SK-N-SH treated with all-trans-retinoic acid at 6 μM for 48 hours (cell line): ENCODE data around the gene GJC2.

Source experiments
- ATAC-seq: fragments of 200-7000 bp; cut with Tn5 transposase; 3 replicates; pipeline ENCODE4 v1.9.1; 2020; ENCODE audit warnings: mild to moderate bottlenecking, moderate library complexity
- ARNTL ChIP-seq: fragments of 450-650 bp; formaldehyde crosslinking; IDR thresholded peaks from 2 replicates; pipeline ENCODE4 v1.5.0; 2020; ENCODE audit warnings: low read depth, mild to moderate bottlenecking, moderate library complexity, borderline replicate concordance
- BACH2 ChIP-seq: fragments of 250-450 bp; sonication (Bioruptor Pico); IDR thresholded peaks from 2 replicates; pipeline ENCODE4 v1.9.0; 2021; ENCODE audit warnings: mild to moderate bottlenecking, borderline replicate concordance
- CSDC2 ChIP-seq: fragments of 250-450 bp; sonication (Bioruptor Pico); IDR thresholded peaks from 2 replicates; pipeline ENCODE4 v1.5.0; 2020; ENCODE audit warnings: mild to moderate bottlenecking, moderate library complexity
- CSRNP3 ChIP-seq: fragments of 250-450 bp; sonication (Bioruptor Pico); IDR thresholded peaks from 2 replicates; pipeline ENCODE4 v1.5.1; 2021; ENCODE audit warnings: mild to moderate bottlenecking, moderate library complexity
- ESRRG ChIP-seq: fragments of 250-450 bp; sonication (Bioruptor Pico); IDR thresholded peaks from 2 replicates; pipeline ENCODE4 v1.6.1; 2021; ENCODE audit warnings: mild to moderate bottlenecking
- ISL1 ChIP-seq: fragments of 250-450 bp; sonication (Bioruptor Pico); IDR thresholded peaks from 2 replicates; pipeline ENCODE4 v2.1.2; 2022; ENCODE audit warnings: mild to moderate bottlenecking, moderate library complexity
- OSR1 ChIP-seq: fragments of 250-450 bp; sonication (Bioruptor Pico); IDR thresholded peaks from 2 replicates; pipeline ENCODE4 v1.8.0; 2022; ENCODE audit warnings: moderate library complexity, mild to moderate bottlenecking, inconsistent platforms
- PPARA ChIP-seq: fragments of 250-450 bp; sonication (Bioruptor Pico); IDR thresholded peaks from 2 replicates; pipeline ENCODE4 v1.5.0; 2020; ENCODE audit warnings: mild to moderate bottlenecking, borderline replicate concordance
- RARB ChIP-seq: fragments of 250-450 bp; sonication (Bioruptor Pico); IDR thresholded peaks from 2 replicates; pipeline ENCODE4 v1.8.0; 2021; ENCODE audit warnings: mild to moderate bottlenecking, moderate library complexity
- SNAI2 ChIP-seq: fragments of 250-450 bp; sonication (Bioruptor Pico); IDR thresholded peaks from 2 replicates; pipeline ENCODE4 v1.5.0; 2020; ENCODE audit warnings: mild to moderate bottlenecking, moderate library complexity
- TCF4 ChIP-seq: fragments of 250-450 bp; sonication (Bioruptor Pico); IDR thresholded peaks from 2 replicates; pipeline ENCODE4 v1.8.0; 2021; ENCODE audit warnings: mild to moderate bottlenecking, moderate library complexity, borderline replicate concordance
- TOX ChIP-seq: fragments of 250-450 bp; sonication (Bioruptor Pico); IDR thresholded peaks from 2 replicates; pipeline ENCODE4 v1.8.0; 2021; ENCODE audit warnings: mild to moderate bottlenecking, moderate library complexity, borderline replicate concordance
- ZC3H10 ChIP-seq: fragments of 250-450 bp; sonication (Bioruptor Pico); IDR thresholded peaks from 2 replicates; pipeline ENCODE4 v1.5.1; 2021; ENCODE audit warnings: mild to moderate bottlenecking, moderate library complexity
- ZFP30 ChIP-seq: fragments of 450-650 bp; formaldehyde crosslinking; IDR thresholded peaks from 2 replicates; pipeline ENCODE4 v1.5.0; 2022; ENCODE audit warnings: mild to moderate bottlenecking, moderate library complexity
- ZNF565 ChIP-seq: fragments of 450-650 bp; formaldehyde crosslinking; conservative IDR thresholded peaks from 2 replicates; pipeline ENCODE4 v1.5.0; 2020; ENCODE audit warnings: low read depth, mild to moderate bottlenecking, moderate library complexity
- ZNF70 ChIP-seq: fragments of 450-650 bp; formaldehyde crosslinking; IDR thresholded peaks from 2 replicates; pipeline ENCODE4 v1.5.0; 2020; ENCODE audit warnings: mild to moderate bottlenecking, moderate library complexity
- ZNF8 ChIP-seq: fragments of 450-650 bp; formaldehyde crosslinking; IDR thresholded peaks from 2 replicates; pipeline ENCODE4 v1.5.0; 2020; ENCODE audit warnings: mild to moderate bottlenecking, moderate library complexity
- TF ChIP-seq, protein P1 (sequence below): fragments of 250-450 bp; sonication (Bioruptor Pico); IDR thresholded peaks from 2 replicates; pipeline ENCODE4 v1.8.0; 2020; ENCODE audit warnings: mild to moderate bottlenecking, moderate library complexity, borderline replicate concordance
- TF ChIP-seq, protein P2 (sequence below): fragments of 250-450 bp; sonication (Bioruptor Pico); IDR thresholded peaks from 2 replicates; pipeline ENCODE4 v1.5.1; 2020; ENCODE audit warnings: low read depth, mild to moderate bottlenecking, moderate library complexity
- TF ChIP-seq, protein P3 (sequence below): fragments of 250-450 bp; sonication (Bioruptor Pico); IDR thresholded peaks from 2 replicates; pipeline ENCODE4 v1.8.0; 2021; ENCODE audit warnings: low read depth, mild to moderate bottlenecking, moderate library complexity, borderline replicate concordance

GJC2 gene

GRCh38 chr1:228140724-228141225, 9.0 kb upstream of the GJC2 start (continued):
- TF ChIP-seq, protein P1, sequence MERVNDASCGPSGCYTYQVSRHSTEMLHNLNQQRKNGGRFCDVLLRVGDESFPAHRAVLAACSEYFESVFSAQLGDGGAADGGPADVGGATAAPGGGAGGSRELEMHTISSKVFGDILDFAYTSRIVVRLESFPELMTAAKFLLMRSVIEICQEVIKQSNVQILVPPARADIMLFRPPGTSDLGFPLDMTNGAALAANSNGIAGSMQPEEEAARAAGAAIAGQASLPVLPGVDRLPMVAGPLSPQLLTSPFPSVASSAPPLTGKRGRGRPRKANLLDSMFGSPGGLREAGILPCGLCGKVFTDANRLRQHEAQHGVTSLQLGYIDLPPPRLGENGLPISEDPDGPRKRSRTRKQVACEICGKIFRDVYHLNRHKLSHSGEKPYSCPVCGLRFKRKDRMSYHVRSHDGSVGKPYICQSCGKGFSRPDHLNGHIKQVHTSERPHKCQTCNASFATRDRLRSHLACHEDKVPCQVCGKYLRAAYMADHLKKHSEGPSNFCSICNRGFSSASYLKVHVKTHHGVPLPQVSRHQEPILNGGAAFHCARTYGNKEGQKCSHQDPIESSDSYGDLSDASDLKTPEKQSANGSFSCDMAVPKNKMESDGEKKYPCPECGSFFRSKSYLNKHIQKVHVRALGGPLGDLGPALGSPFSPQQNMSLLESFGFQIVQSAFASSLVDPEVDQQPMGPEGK: no peak
- TF ChIP-seq ZNF8 (CRISPR knock-in tag): no peak
- no peak for TF ChIP-seq PPARA (CRISPR knock-in tag)
- no peak for TF ChIP-seq CSDC2
- no peak for TF ChIP-seq OSR1 (CRISPR knock-in tag)

DNA sequence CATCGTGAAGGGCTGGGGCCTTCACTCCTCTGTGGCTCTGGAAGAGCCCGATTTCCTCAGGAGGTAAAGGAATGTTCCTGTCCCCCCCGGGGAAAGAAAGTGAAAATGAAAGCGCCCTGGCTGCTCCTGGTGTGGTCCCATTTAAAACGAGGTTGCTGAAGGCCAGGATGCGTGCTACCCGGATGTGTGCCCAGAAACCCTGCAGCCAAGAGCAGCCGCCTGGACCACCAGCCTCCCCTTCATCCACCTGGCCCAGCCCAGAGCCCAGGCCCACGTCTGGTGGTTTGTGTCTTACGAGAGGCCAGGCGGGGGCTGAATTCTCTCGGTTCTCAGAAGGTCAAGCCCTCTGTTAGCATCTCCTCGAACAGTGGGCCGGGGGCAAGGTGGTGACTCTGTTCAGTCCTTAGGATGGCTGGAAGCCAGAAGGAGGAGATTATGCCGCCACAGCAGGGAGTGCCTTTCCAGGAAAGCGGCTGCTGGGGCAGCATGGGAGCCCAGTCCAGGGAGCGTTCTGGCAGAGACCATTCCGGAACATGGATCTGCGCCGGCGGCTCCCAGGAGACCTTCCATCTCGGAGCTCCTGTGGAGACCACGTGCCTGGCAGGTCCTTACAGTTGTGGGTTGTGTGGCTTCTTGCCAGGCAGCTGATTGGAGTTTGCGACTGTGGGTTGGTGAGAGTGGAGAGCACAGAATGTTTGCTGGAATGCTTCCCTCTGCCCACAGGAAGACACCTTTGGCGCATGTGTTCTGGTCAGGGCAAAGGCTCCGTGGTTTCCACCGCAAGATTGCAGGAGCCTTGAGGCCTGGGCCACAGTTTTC, 8.3 kb upstream of the GJC2 start:
- no peak for ATAC-seq
- TF ChIP-seq ZFP30 (CRISPR knock-in tag) (no peak), ARNTL (CRISPR knock-in tag) (no peak), RARB (CRISPR knock-in tag) (no peak), SNAI2 (CRISPR knock-in tag) (no peak), TOX (CRISPR knock-in tag) (no peak), OSR1 (CRISPR knock-in tag) (no peak), ISL1 (CRISPR knock-in tag) (no peak), CSRNP3 (CRISPR knock-in tag) (no peak), ZNF8 (CRISPR knock-in tag) (no peak), CSDC2 (no peak), TCF4 (CRISPR knock-in tag) (no peak), ZNF565 (CRISPR knock-in tag) (no peak), ESRRG (no peak), ZNF70 (CRISPR knock-in tag) (no peak)
- TF ChIP-seq, protein P2, sequence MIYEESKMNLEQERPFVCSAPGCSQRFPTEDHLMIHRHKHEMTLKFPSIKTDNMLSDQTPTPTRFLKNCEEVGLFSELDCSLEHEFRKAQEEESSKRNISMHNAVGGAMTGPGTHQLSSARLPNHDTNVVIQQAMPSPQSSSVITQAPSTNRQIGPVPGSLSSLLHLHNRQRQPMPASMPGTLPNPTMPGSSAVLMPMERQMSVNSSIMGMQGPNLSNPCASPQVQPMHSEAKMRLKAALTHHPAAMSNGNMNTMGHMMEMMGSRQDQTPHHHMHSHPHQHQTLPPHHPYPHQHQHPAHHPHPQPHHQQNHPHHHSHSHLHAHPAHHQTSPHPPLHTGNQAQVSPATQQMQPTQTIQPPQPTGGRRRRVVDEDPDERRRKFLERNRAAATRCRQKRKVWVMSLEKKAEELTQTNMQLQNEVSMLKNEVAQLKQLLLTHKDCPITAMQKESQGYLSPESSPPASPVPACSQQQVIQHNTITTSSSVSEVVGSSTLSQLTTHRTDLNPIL: no peak
- TF ChIP-seq, protein P3, sequence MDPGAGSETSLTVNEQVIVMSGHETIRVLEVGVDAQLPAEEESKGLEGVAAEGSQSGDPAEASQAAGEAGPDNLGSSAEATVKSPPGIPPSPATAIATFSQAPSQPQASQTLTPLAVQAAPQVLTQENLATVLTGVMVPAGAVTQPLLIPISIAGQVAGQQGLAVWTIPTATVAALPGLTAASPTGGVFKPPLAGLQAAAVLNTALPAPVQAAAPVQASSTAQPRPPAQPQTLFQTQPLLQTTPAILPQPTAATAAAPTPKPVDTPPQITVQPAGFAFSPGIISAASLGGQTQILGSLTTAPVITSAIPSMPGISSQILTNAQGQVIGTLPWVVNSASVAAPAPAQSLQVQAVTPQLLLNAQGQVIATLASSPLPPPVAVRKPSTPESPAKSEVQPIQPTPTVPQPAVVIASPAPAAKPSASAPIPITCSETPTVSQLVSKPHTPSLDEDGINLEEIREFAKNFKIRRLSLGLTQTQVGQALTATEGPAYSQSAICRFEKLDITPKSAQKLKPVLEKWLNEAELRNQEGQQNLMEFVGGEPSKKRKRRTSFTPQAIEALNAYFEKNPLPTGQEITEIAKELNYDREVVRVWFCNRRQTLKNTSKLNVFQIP: no peak

DNA sequence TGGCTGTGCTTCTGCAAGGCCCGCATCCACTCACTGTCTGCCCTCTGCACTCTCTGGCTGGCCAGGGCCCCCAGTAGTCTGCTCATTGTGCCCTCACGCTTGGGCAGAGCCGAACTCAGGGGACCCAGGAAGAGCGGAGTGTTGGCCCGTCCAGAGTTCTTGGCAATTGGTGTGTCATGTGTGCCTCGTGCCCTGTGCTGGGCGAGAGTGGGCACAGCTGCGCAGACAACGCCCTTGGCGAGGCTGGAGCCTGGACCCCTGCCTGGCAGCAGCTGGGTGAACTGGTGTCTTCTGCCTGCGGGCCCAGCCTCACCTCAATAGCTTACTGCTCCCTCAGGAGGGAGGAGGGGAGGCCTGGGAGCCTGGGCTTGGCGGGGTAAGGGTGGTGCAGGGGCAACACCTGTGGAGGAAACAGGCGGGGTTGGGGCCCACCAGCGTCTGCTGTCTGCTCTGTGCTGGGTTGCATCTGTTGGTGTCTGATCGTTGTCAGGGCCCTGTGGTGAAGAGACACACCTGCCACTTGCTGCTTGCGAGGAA, 7.5 kb upstream of the GJC2 start:
- no peak for ATAC-seq

More for the DNA sequence above, 7.5 kb upstream of the GJC2 start:
- TF ChIP-seq CSDC2: no peak
- TF ChIP-seq OSR1 (CRISPR knock-in tag): no peak
- TF ChIP-seq, protein P1: no peak
- no peak for TF ChIP-seq BACH2
- TF ChIP-seq TCF4 (CRISPR knock-in tag): no peak
- no peak for TF ChIP-seq ZC3H10 (CRISPR knock-in tag)
- TF ChIP-seq ZNF8 (CRISPR knock-in tag): no peak
- no peak for TF ChIP-seq ZNF70 (CRISPR knock-in tag)
- TF ChIP-seq ISL1 (CRISPR knock-in tag): no peak
- TF ChIP-seq ARNTL (CRISPR knock-in tag): no peak
- no peak for TF ChIP-seq PPARA (CRISPR knock-in tag)
- no peak for TF ChIP-seq RARB (CRISPR knock-in tag)
- TF ChIP-seq, protein P2: no peak
- TF ChIP-seq, all 23 proteins: peak for 0
